WTC11 (cell line): ENCODE results near the gene FEV. TPM values are rescaled to one million over a fixed set of nuclear protein-coding genes. Genes with fewer than 3 reads are reported as not detected.

ENCODE experiments used
- ATAC-seq: fragments of 200-7000 bp; cut with Tn5 transposase; 2 replicates; pipeline ENCODE4 v1.10.0; 2021; ENCODE audit warnings: mild to moderate bottlenecking, moderate library complexity
- CTCF ChIA-PET: fragments of 300-600 bp; sonication (Branson Sonifier 250); formaldehyde crosslinking; loops from one replicate; lab custom pipeline; 2021; ENCODE audit warnings: antibody characterized with exemption; lab: Charles Lee
- POLR2A ChIA-PET: fragments of 350-600 bp; sonication (Branson Sonifier 250); formaldehyde crosslinking; loops from one replicate; lab custom pipeline; 2021; ENCODE audit warnings: antibody characterized with exemption; lab: Charles Lee
- DNase-seq: peaks from one replicate; pipeline ENCODE4 v3.0.0; 2021; ENCODE audit warnings: low spot score
- H3K27ac Mint-ChIP-seq: 2 replicates; pipeline ENCODE4 v1.8.0; 2021; ENCODE audit warnings: mixed read lengths
- H3K27me3 Mint-ChIP-seq: 2 replicates; pipeline ENCODE4 v1.8.0; 2021; ENCODE audit warnings: low read depth, mild to moderate bottlenecking, moderate library complexity, mixed read lengths
- H3K36me3 Mint-ChIP-seq: 2 replicates; pipeline ENCODE4 v1.8.0; 2021; ENCODE audit warnings: mixed read lengths
- H3K4me1 Mint-ChIP-seq: 2 replicates; pipeline ENCODE4 v1.8.0; 2022; ENCODE audit warnings: mixed read lengths
- H3K4me3 Mint-ChIP-seq: 2 replicates; pipeline ENCODE4 v1.8.0; 2021; ENCODE audit warnings: mild to moderate bottlenecking, moderate library complexity, mixed read lengths
- H3K9me3 Mint-ChIP-seq: 2 replicates; pipeline ENCODE4 v1.8.0; 2021; ENCODE audit warnings: mixed read lengths
- AR ChIP-seq: fragments of 250-450 bp; sonication (Bioruptor Pico); IDR thresholded peaks from 2 replicates; pipeline ENCODE4 v1.9.0; 2021; ENCODE audit warnings: mild to moderate bottlenecking
- ATF1 ChIP-seq: sonication (generic); formaldehyde crosslinking; IDR thresholded peaks from 2 replicates; pipeline ENCODE4 v1.8.1; 2023; ENCODE audit warnings: mild to moderate bottlenecking, moderate library complexity, missing genetic modification reagents
- ATF2 ChIP-seq: sonication (generic); formaldehyde crosslinking; IDR thresholded peaks from 2 replicates; pipeline ENCODE4 v1.8.1; 2022; ENCODE audit warnings: low read depth, missing genetic modification reagents, borderline replicate concordance
- ERG ChIP-seq: fragments of 250-450 bp; sonication (Bioruptor Pico); IDR thresholded peaks from 2 replicates; pipeline ENCODE4 v1.8.0; 2021; ENCODE audit warnings: mild to moderate bottlenecking
- FOXJ3 ChIP-seq: sonication (generic); formaldehyde crosslinking; IDR thresholded peaks from 2 replicates; pipeline ENCODE4 v1.9.0; 2021; ENCODE audit warnings: missing genetic modification reagents, mild to moderate bottlenecking, borderline replicate concordance
- IRF1 ChIP-seq: sonication (generic); formaldehyde crosslinking; IDR thresholded peaks from 2 replicates; pipeline ENCODE4 v1.8.0; 2023; ENCODE audit warnings: missing genetic modification reagents
- PRRX2 ChIP-seq: fragments of 250-450 bp; sonication (Bioruptor Pico); IDR thresholded peaks from 2 replicates; pipeline ENCODE4 v1.8.0; 2021; ENCODE audit warnings: mild to moderate bottlenecking
- STAT6 ChIP-seq: sonication (generic); formaldehyde crosslinking; conservative IDR thresholded peaks from 2 replicates; pipeline ENCODE4 v1.8.1; 2023; ENCODE audit warnings: mild to moderate bottlenecking, low read depth, missing genetic modification reagents, moderate library complexity
- ZNF138 ChIP-seq: sonication (generic); formaldehyde crosslinking; conservative IDR thresholded peaks from 2 replicates; pipeline ENCODE4 v1.8.1; 2022; ENCODE audit warnings: mild to moderate bottlenecking, moderate library complexity, missing genetic modification reagents
- ZNF281 ChIP-seq: sonication (generic); formaldehyde crosslinking; IDR thresholded peaks from 2 replicates; pipeline ENCODE4 v1.8.0; 2023; ENCODE audit warnings: mild to moderate bottlenecking, missing genetic modification reagents
- ZNF396 ChIP-seq: fragments of 250-450 bp; sonication (Bioruptor Pico); IDR thresholded peaks from 2 replicates; pipeline ENCODE4 v1.8.0; 2021; ENCODE audit warnings: mild to moderate bottlenecking, moderate library complexity, borderline replicate concordance
- ZNF423 ChIP-seq: fragments of 250-450 bp; sonication (Bioruptor Pico); IDR thresholded peaks from 2 replicates; pipeline ENCODE4 v2.1.2; 2022; ENCODE audit warnings: mild to moderate bottlenecking, moderate library complexity
- ZNF425 ChIP-seq: fragments of 250-450 bp; sonication (Bioruptor Pico); conservative IDR thresholded peaks from 2 replicates; pipeline ENCODE4 v1.9.0; 2021; ENCODE audit warnings: mild to moderate bottlenecking
- ZNF532 ChIP-seq: fragments of 250-450 bp; sonication (Bioruptor Pico); IDR thresholded peaks from 2 replicates; pipeline ENCODE4 v1.9.0; 2021; ENCODE audit warnings: mild to moderate bottlenecking, borderline replicate concordance
- ZNF671 ChIP-seq: fragments of 250-450 bp; sonication (Bioruptor Pico); IDR thresholded peaks from 2 replicates; pipeline ENCODE4 v1.8.0; 2021; ENCODE audit warnings: mild to moderate bottlenecking
- total RNA-seq: library from RNA; stranded (reverse); gene quantifications from 3 replicates; pipeline ENCODE4 v1.2.3, GENCODE V29; 2021

FEV gene
- total RNA-seq, 1 experiment from 2014 or later, result not detected

GRCh38 chr2:218981390-218981880, 3.5 kb downstream of the FEV start:
- peak overlapping the region; percentile 63 for H3K4me3 Mint-ChIP-seq
- peak; percentile 44 for DNase-seq
- peaks cover 98% of the 10 kb centered on the region for H3K27me3 Mint-ChIP-seq
- no peaks in the 10 kb centered on the region for H3K9me3 Mint-ChIP-seq
- ChIA-PET POLR2A (no interaction called here), CTCF (interaction anchor here (0.8 to 5.7 kb wide), 20 partner anchors 11 to 173 kb away, joined by 3 to 158 read pairs (median 13); partner anchors contain the start of genes CDK5R2, CRYBA2 and WNT10A)
- peak; percentile 2; the same call in 1 of the 2 replicates for ATAC-seq
- H3K36me3 Mint-ChIP-seq, result no peaks in the 10 kb centered on the region
- H3K4me1 Mint-ChIP-seq, result peaks cover 29% of the 10 kb centered on the region
- no peak overlapping the region for H3K27ac Mint-ChIP-seq
- TF ChIP-seq ZNF281 (no peak), AR (CRISPR knock-in tag) (no peak), ZNF138 (no peak), FOXJ3 (CRISPR knock-in tag) (no peak), ZNF671 (no peak), IRF1 (CRISPR knock-in tag) (no peak), ZNF396 (CRISPR knock-in tag) (no peak), ATF2 (CRISPR knock-in tag) (no peak), ZNF423 (no peak), ZNF425 (CRISPR knock-in tag) (no peak), STAT6 (CRISPR knock-in tag) (no peak), PRRX2 (no peak), ERG (CRISPR knock-in tag) (no peak), ATF1 (CRISPR knock-in tag) (no peak), ZNF532 (CRISPR knock-in tag) (no peak)
